GM12874 (cell line): ENCODE results near the gene PPARA.

Experiments
- CTCF ChIP-seq: IDR thresholded peaks from 2 replicates; pipeline ENCODE4 v1.5.1; 2011; ENCODE audit warnings: low read depth, mild to moderate bottlenecking, control low read depth, low read length, moderate library complexity; ENCODE audit not compliant: insufficient read depth

Gene PPARA

GRCh38 chr22:46187862-46188261, 37.5 kb downstream of the PPARA start:
- TF ChIP-seq CTCF: no peak

- TF ChIP-seq CTCF: no peak
These were observed 42.1 kb downstream of the PPARA start for GRCh38 chr22:46192210-46192993.

GRCh38 chr22:46193898-46194310, 43.6 kb downstream of the PPARA start:
- TF ChIP-seq CTCF: no peak

GRCh38 chr22:46195487-46196165, 45.3 kb downstream of the PPARA start:
- TF ChIP-seq CTCF: no peak

GRCh38 chr22:46196278-46196677, 46.0 kb downstream of the PPARA start:
- no peak for TF ChIP-seq CTCF

- no peak for TF ChIP-seq CTCF
These were observed 47.9 kb downstream of the PPARA start for GRCh38 chr22:46198274-46198673.

GRCh38 chr22:46201059-46201757, 50.9 kb downstream of the PPARA start:
- TF ChIP-seq CTCF: no peak
